Adrenal gland (tissue), 12 donors: Measurements from ENCODE around the gene EID3. TPM values are rescaled to one million over a fixed set of nuclear protein-coding genes. Genes with fewer than 3 reads are reported as not detected.
A peak's percentile ranks its signal among the peaks of the same experiment; 100 is the strongest.

Source experiments
- DNase-seq, 7 donors: peaks; one replicate each; pipeline ENCODE4 v3.0.0-alpha.2; 2019 to 2020
- H3K27ac ChIP-seq, 5 donors: fragments of 200-600 bp; sonication (generic) in 4 of 5; 1 replicate in 3 of 5; 2 replicates in 2 of 5; pipeline versions ENCODE4 v1.5.1 to v1.8.0; 2016 to 2020; ENCODE audit warnings: mild to moderate bottlenecking in 1 of 5
- H3K27me3 ChIP-seq: fragments of 200-600 bp; 2 replicates; pipeline ENCODE4 v1.8.0; 2021
- H3K36me3 ChIP-seq, 2 donors: fragments of 200-600 bp; replicated peaks in 1 of 2; 1 replicate in 1 of 2; 2 replicates in 1 of 2; pipeline versions ENCODE4 v1.5.1 to v1.8.0; 2018 to 2022
- H3K4me1 ChIP-seq, 2 donors: fragments of 200-600 bp; replicated peaks in 1 of 2; 1 replicate in 1 of 2; 2 replicates in 1 of 2; pipeline versions ENCODE4 v1.5.1 to v1.8.0; 2018 to 2021
- H3K4me3 ChIP-seq, 4 donors: fragments of 200-600 bp; sonication (generic) in 3 of 4; one replicate each; pipeline ENCODE4 v1.5.1; 2016 to 2018
- H3K9me3 ChIP-seq, 3 donors: fragments of 200-600 bp; sonication (generic) in 1 of 3; replicated peaks in 1 of 3; 1 replicate in 2 of 3; 2 replicates in 1 of 3; pipeline versions ENCODE4 v1.5.1 to v1.8.0; 2016 to 2021
- POLR2A ChIP-seq, 2 donors: fragments of 450-650 bp; IDR thresholded peaks; one replicate each; pipeline ENCODE4 v1.6.1; 2017; ENCODE audit warnings: antibody characterized with exemption in 2 of 2, mild to moderate bottlenecking in 2 of 2, moderate library complexity in 1 of 2
- WGBS, 4 donors: extraction: QIAGEN DNeasy Blood & Tissue Kit in 2 of 4; methylation state at CpG; one replicate each; pipeline versions ENCODE4 v1.1.5 to v1.1.7; 2013 to 2017; 5-methylcytosine and 5-hydroxymethylcytosine counted together
- intact Hi-C, 2 donors: fragments of 100-400 bp; cut with DNase I; formaldehyde crosslinking; loops; one replicate each; pipeline versions ENCODE4 v1.14.1 to v1.15.0; 2022 to 2023
- polyA plus RNA-seq, 3 donors: library from polyadenylated mRNA; stranded (reverse); fragments of 200-250 nt in 2 of 3; fragments of 350-450 nt in 1 of 3; fragmentation: Illumina TruSeq in 1 of 3; extraction: RNeasy Lipid Tissue Mini Kit (QIAGEN cat#74804) in 1 of 3; gene quantifications; one replicate each; pipeline ENCODE4 v1.2.3, GENCODE V29; 2013 to 2014
- total RNA-seq, 9 donors: library from RNA; depleted of rRNA in 4 of 9; stranded (reverse); fragments of >200 nt in 4 of 9; fragments of 120-200 nt in 1 of 9; fragmentation: NEBNext Ultra II Directional in 1 of 9; extraction: Animal tissue kit (Norgen Biotek cat#: 25700) in 1 of 9; gene quantifications; one replicate each; pipeline versions ENCODE4 v1.1.0 to v1.2.4, GENCODE V29; 2013 to 2023
- TF ChIP-seq, protein P1 (sequence below), 6 experiments: fragments of 450-650 bp in 4 of 6; fragments of 200-600 bp in 2 of 6; sonication (generic) in 1 of 6; IDR thresholded peaks; 1 replicate in 5 of 6; 2 replicates in 1 of 6; pipeline versions ENCODE4 v1.5.1 to v1.8.0; 2016 to 2021; ENCODE audit warnings: antibody characterized with exemption in 6 of 6, mild to moderate bottlenecking in 2 of 6, moderate library complexity in 1 of 6
- donor health status: healthy with polysubstance abuse.
- donor health status: Bipolar disorder and iron deficiency.
- donor health status: DM: yes; HTN: yes; CAD: no.
- donor health status: DM: no; HTN: no; CAD: no.
- donor health status: DM: no; HTN: no; CAD: no.
- donor health status: DM: yes; HTN: yes; CAD: no.

Gene EID3
- total and polyA plus RNA-seq, 12 donors: 1.5 to 20.3 (median 5.5) TPM

DNA sequence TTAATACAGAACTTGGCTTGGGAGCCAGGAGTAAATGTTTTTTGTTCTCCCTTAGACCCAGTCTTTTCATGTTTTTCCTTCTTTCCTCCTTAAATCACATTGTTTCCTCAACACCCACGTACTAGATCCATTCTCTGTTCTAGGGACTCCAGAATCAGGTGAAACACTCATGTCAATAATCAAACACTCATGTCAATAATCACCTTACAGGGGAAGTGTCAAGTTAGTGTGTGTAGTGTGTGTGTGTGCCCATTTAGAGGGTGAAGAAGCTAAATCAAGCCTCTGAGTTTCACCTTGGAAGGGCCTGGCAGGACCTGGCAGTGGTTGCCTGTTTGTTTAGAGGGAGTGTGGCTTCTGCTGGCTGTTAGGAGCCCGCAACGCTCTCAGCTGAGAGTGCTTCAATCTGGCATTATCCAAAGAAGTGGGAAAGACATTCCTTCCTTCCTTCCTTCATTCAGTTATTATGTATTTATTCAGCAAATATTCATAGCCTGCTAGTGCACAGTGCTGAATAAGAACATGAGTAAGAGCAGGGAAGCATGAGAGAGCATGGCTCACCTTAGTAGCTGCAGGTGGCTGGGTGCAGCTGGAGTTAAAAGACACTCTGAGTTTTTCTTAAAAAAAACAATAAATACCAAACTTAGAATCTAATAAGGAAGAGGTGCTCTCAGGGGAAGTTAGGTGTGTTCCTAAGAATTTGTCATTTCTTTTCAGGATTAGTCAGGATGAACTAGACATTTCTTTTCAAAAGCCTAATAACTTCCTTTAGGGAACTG is 17.6 kb upstream of the EID3 start:
- Histone ChIP-seq H3K4me1 (peaks cover 24 to 42% of the 10 kb centered on the region in 2 donors), H3K36me3 (no peaks in the 10 kb centered on the region), H3K4me3 (peak overlapping the region in 1 of 4 donors; percentile 94), H3K27ac (peak overlapping the region; percentile 93 to 99 (median 96)), H3K27me3 (no peaks in the 10 kb centered on the region), H3K9me3 (no peaks in the 10 kb centered on the region)
- intact Hi-C loops: loop anchor here (5.0 kb wide), 1 partner anchor 69 kb away; the partner anchor contains the start of gene TXNRD1 (in 2 of the 2)
- TF ChIP-seq, protein P1, sequence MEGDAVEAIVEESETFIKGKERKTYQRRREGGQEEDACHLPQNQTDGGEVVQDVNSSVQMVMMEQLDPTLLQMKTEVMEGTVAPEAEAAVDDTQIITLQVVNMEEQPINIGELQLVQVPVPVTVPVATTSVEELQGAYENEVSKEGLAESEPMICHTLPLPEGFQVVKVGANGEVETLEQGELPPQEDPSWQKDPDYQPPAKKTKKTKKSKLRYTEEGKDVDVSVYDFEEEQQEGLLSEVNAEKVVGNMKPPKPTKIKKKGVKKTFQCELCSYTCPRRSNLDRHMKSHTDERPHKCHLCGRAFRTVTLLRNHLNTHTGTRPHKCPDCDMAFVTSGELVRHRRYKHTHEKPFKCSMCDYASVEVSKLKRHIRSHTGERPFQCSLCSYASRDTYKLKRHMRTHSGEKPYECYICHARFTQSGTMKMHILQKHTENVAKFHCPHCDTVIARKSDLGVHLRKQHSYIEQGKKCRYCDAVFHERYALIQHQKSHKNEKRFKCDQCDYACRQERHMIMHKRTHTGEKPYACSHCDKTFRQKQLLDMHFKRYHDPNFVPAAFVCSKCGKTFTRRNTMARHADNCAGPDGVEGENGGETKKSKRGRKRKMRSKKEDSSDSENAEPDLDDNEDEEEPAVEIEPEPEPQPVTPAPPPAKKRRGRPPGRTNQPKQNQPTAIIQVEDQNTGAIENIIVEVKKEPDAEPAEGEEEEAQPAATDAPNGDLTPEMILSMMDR (IDR thresholded peaks at IDR 0.05): no peak
- TF ChIP-seq POLR2A (IDR thresholded peaks at IDR 0.05): no peak
- no peak for DNase-seq
- 47 to 65% (median 54%) methylated on average over 3 of the region's 3 CpGs for WGBS, 4 donors

DNA sequence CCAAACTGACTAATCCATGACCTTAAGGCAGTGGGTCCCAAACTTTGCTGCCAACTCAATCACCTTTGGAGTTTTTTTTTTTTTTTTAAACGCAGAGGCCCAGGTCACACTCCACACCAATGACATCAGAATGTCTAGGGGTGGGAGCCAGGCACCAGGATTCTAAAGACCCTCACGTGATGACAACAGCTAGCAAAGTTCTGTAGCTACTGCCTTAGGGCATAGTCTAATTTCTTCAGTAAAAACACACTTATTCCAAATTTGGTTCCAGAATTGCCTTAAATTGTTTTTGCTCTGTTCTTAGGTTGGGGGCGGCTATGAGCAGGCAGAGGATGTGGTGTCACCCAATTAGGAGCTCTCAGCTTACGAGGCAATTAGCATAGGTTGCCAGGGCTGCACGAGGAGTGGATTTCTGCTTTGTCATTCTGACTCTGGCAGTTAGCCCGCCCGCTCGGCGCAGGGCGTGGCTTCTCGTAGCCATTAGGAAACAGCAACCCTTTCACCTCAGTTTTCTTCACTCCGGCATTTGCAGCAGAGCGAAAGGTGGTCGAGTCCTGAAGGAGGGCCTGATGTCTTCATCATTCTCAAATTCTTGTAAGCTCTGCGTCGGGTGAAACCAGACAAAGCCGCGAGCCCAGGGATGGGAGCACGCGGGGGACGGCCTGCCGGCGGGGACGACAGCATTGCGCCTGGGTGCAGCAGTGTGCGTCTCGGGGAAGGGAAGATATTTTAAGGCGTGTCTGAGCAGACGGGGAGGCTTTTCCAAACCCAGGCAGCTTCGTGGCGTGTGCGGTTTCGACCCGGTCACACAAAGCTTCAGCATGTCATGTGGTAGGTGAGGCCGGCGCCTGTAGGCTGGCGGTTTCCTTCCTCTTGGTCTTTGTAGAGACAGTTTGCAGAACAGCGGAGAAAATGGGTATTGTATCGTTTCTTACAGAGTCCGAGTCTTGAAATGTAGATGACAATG is 16.7 kb upstream of the EID3 start:
- DNase-seq: peak; percentile 93 to 99 (median 96)
- 0% methylated on average over 27 to 40 of the region's 40 CpGs for WGBS, 4 donors
- Histone ChIP-seq H3K27ac (peak overlapping the region; percentile 93 to 99 (median 96)), H3K27me3 (no peaks in the 10 kb centered on the region), H3K36me3 (peaks cover 0 to 7% of the 10 kb centered on the region in 2 donors), H3K4me3 (peak overlapping the region; percentile 2 to 94 (median 68)), H3K9me3 (no peaks in the 10 kb centered on the region), H3K4me1 (peaks cover 24 to 36% of the 10 kb centered on the region in 2 donors)
- peak; percentile 89 to 95 for TF ChIP-seq POLR2A (IDR thresholded peaks at IDR 0.05)
- TF ChIP-seq, protein P1 (IDR thresholded peaks at IDR 0.05): peak in 2 of 6 experiments; percentile 13 to 18
- intact Hi-C loops: loop anchor here (5.0 kb wide), 1 partner anchor 69 kb away; the partner anchor contains the start of gene TXNRD1 (in 2 of the 2)

DNA sequence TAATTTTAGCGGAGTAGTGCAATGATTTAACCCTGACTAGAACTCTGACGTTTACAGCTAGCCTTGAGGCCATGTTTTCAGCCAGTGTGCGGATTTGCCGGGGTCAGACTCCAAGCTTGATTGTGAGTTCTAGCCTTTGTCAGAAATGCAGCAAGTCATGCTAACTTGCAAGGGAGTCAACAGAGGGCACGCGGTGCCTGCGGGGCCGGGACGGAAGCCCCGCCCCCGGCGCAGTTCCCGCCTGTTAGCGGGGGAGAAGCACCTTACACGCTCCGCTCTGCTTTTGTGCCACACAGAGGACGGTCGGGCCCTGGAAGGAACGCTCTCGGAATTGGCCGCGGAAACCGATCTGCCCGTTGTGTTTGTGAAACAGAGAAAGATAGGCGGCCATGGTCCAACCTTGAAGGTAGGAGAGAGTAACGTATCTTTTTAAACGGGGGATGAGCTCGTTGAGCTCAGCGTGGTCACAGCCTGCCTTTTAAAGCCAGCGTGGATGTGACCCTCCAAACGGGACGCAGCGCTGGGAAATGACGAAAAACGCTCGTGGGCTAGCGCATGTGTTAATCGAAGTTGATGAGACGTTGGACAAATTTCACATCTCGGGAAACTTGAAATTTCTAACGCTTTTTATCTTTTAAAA is 14.8 kb upstream of the EID3 start:
- Histone ChIP-seq H3K27ac (peak overlapping the region; percentile 93 to 99 (median 96)), H3K4me1 (peaks cover 24 to 52% of the 10 kb centered on the region in 2 donors), H3K27me3 (no peaks in the 10 kb centered on the region), H3K4me3 (peak overlapping the region; percentile 2 to 94 (median 68)), H3K9me3 (no peaks in the 10 kb centered on the region), H3K36me3 (peaks cover 0 to 24% of the 10 kb centered on the region in 2 donors)
- peak; percentile 83 to 91 (median 86) for DNase-seq
- intact Hi-C loops: loop anchor here (5.0 kb wide), 1 partner anchor 71 kb away; the partner anchor contains the start of gene TXNRD1 (in 2 of the 2)
- 0% methylated on average over 23 to 41 of the region's 41 CpGs for WGBS, 4 donors
- TF ChIP-seq POLR2A (IDR thresholded peaks at IDR 0.05): peak; percentile 78 to 95
- TF ChIP-seq, protein P1 (IDR thresholded peaks at IDR 0.05): peak in 1 of 6 experiments; percentile 5
